Measurements from ENCODE around the gene HSBP1. TPM values are rescaled to one million over a fixed set of nuclear protein-coding genes. Genes with fewer than 3 reads are reported as not detected.

HSBP1 gene
- total RNA-seq: 100 to 1,000 TPM in 1 of 4 donors, 10 to 100 TPM in 3; 71.7 to 109 (median 91.1) TPM
- polyA plus RNA-seq: 10 to 100 TPM; 45.9 to 62.7 (median 57.8) TPM
- long read RNA-seq, donor 1, full-length matches to known transcripts: 53 of 55 reads
- long read RNA-seq, donor 1, partial matches to known transcripts: 0 of 55 reads
- long read RNA-seq, donor 1, other reads (novel, unspliced or antisense): 2 of 55 reads
- long read RNA-seq, donor 2, full-length matches to known transcripts: 104 of 105 reads
- long read RNA-seq, donor 2, partial matches to known transcripts: 0 of 105 reads
- long read RNA-seq, donor 2, other reads (novel, unspliced or antisense): 1 of 105 reads

DNA sequence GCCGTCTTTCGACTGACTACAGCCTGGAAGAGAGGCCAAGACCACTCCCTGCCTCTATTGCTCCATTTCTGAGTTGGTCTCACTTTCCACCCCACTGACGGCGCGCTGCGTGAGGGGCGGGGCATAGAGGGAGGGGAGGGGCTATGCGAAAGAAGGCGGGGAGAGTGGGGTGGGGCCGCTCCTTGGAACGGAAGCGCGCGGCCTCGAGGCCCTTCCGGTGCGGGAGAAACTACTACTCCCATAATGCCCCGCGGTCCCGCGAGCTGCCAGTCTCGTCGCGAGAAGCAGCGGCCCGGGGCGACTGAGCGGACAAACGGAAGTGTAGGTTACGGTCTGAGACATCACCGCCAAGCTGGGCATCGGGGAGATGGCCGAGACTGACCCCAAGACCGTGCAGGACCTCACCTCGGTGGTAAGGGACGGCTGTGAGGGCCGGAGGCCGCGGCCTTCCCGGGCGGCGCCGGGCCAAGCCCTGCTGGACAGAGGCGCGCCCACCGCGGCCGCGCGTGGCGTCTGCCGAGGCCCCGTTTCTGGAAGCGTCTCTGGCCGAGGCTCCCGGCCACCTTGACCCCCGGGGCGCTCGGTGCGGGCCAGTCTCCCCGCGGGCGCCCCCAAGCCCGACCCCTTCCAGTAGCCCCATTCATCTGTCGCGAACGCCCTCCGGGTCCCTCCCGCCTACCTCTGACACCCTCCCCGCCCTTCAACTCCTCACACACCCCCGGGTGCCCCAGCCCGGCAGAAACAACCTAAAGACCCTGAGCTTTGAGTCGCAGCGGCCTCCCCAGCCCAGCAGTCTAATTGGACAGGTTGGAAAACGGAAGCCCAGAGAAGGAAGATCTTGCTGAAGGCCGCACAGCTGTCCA lies at the start of gene HSBP1:
HSBP1 (plus strand) TSS at position 269 of the 863 bp plus-strand sequence; CDS start at position 368, 99 bp downstream.
- peak within 1 kb of the TSS; percentile 99 for H3K4me3 ChIP-seq
- intact Hi-C loops (cut with DNase I): loop anchor here in 1 of 2 donors (10.0 kb wide), 1 partner anchor 123 kb away; no protein-coding TSS in a partner anchor
- DNase-seq (peak; percentile 97 to 98), ATAC-seq (peak; percentile 98 to 99 (median 99))
- peak within 1 kb of the TSS; percentile 83 for H3K27ac ChIP-seq
- H3K4me1 ChIP-seq: peaks cover 8% of the 10 kb centered on the region
- H3K9me3 ChIP-seq: no peaks in the 10 kb centered on the region
- WGBS, 3 donors: 1% methylated on average over 57 to 76 of the region's 76 CpGs
- peaks cover 2 to 39% of the 10 kb centered on the region in 2 donors for H3K36me3 ChIP-seq (ENCODE audit: insufficient read depth in 1 of 2, low read depth in 1 of 2)
- TF ChIP-seq, protein P1, sequence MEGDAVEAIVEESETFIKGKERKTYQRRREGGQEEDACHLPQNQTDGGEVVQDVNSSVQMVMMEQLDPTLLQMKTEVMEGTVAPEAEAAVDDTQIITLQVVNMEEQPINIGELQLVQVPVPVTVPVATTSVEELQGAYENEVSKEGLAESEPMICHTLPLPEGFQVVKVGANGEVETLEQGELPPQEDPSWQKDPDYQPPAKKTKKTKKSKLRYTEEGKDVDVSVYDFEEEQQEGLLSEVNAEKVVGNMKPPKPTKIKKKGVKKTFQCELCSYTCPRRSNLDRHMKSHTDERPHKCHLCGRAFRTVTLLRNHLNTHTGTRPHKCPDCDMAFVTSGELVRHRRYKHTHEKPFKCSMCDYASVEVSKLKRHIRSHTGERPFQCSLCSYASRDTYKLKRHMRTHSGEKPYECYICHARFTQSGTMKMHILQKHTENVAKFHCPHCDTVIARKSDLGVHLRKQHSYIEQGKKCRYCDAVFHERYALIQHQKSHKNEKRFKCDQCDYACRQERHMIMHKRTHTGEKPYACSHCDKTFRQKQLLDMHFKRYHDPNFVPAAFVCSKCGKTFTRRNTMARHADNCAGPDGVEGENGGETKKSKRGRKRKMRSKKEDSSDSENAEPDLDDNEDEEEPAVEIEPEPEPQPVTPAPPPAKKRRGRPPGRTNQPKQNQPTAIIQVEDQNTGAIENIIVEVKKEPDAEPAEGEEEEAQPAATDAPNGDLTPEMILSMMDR (IDR thresholded peaks at IDR 0.05): no peak
- H3K27me3 ChIP-seq (ENCODE audit: insufficient read depth in 3 of 3, low read length in 2 of 3): no peaks in the 10 kb centered on the region

GRCh38 chr16:83762141-83762991 lies 45.4 kb upstream of the HSBP1 start:
- no peak overlapping the region for H3K27ac ChIP-seq
- H3K36me3 ChIP-seq (ENCODE audit: insufficient read depth in 1 of 2, low read depth in 1 of 2): no peaks in the 10 kb centered on the region
- intact Hi-C loops (cut with DNase I): no loop called here
- 64 to 75% (median 73%) methylated on average over 11 of the region's 11 CpGs for WGBS, 3 donors
- TF ChIP-seq, protein P1 (IDR thresholded peaks at IDR 0.05): no peak
- H3K4me1 ChIP-seq: no peaks in the 10 kb centered on the region
- DNase-seq: no peak
- H3K9me3 ChIP-seq: peaks cover 10% of the 10 kb centered on the region
- H3K4me3 ChIP-seq: no peak overlapping the region
- ATAC-seq: no peak
- H3K27me3 ChIP-seq (ENCODE audit: insufficient read depth in 3 of 3, low read length in 2 of 3): no peaks in the 10 kb centered on the region

- intact Hi-C loops (cut with DNase I): no loop called here
- H3K4me1 ChIP-seq: no peaks in the 10 kb centered on the region
- no peaks in the 10 kb centered on the region for H3K36me3 ChIP-seq (ENCODE audit: insufficient read depth in 1 of 2, low read depth in 1 of 2)
- no peak overlapping the region for H3K27ac ChIP-seq
- H3K27me3 ChIP-seq (ENCODE audit: insufficient read depth in 3 of 3, low read length in 2 of 3): no peaks in the 10 kb centered on the region
- peaks cover 10% of the 10 kb centered on the region for H3K9me3 ChIP-seq
- ATAC-seq (no peak), DNase-seq (no peak)
- TF ChIP-seq, protein P1 (IDR thresholded peaks at IDR 0.05): no peak
- H3K4me3 ChIP-seq: no peak overlapping the region
- 81 to 89% (median 88%) methylated on average over 5 of the region's 5 CpGs for WGBS, 3 donors
Measured at GRCh38 chr16:83762992-83763358, 44.8 kb upstream of the HSBP1 start.

GRCh38 chr16:83768986-83769385 lies 38.8 kb upstream of the HSBP1 start:
- intact Hi-C loops (cut with DNase I): no loop called here
- Histone ChIP-seq H3K4me1 (peaks cover 5% of the 10 kb centered on the region), H3K27ac (no peak overlapping the region), H3K27me3 (ENCODE audit: insufficient read depth in 3 of 3, low read length in 2 of 3) (no peaks in the 10 kb centered on the region), H3K4me3 (no peak overlapping the region), H3K36me3 (ENCODE audit: insufficient read depth in 1 of 2, low read depth in 1 of 2) (no peaks in the 10 kb centered on the region), H3K9me3 (no peaks in the 10 kb centered on the region)
- ATAC-seq: no peak
- TF ChIP-seq, protein P1 (IDR thresholded peaks at IDR 0.05): no peak
- no peak for DNase-seq
- WGBS, 3 donors: 54 to 55% (median 54%) methylated on average over 2 of the region's 2 CpGs

All from psoas muscle (tissue), 8 donors.